Muscle layer of duodenum (tissue), 2 donors: ENCODE results near the gene ABTB1.
"Not testable (repeated sequence)": the region's sequence is repeated elsewhere in the genome, so short reads cannot be mapped to it uniquely, and the experiment has no call there.

ENCODE experiments used
- H3K27ac ChIP-seq: one replicate; pipeline ENCODE4 v1.7.0; 2013; ENCODE audit warnings: mild to moderate bottlenecking, low read length
- H3K27me3 ChIP-seq: one replicate; pipeline ENCODE4 v1.7.0; 2013; ENCODE audit warnings: low read depth, mild to moderate bottlenecking, control low read depth, low read length
- H3K36me3 ChIP-seq, 2 donors: one replicate each; pipeline ENCODE4 v1.7.0; 2013; ENCODE audit warnings: low read length in 2 of 2, control low read depth in 1 of 2, mild to moderate bottlenecking in 1 of 2; ENCODE audit not compliant: insufficient read depth in 2 of 2, control insufficient read depth in 1 of 2
- H3K4me1 ChIP-seq, 2 donors: one replicate each; pipeline ENCODE4 v1.7.0; 2013; ENCODE audit warnings: low read length in 2 of 2, mild to moderate bottlenecking in 2 of 2, control low read depth in 1 of 2, moderate library complexity in 1 of 2; ENCODE audit not compliant: insufficient read depth in 2 of 2, control insufficient read depth in 1 of 2
- H3K4me3 ChIP-seq, 2 donors: one replicate each; pipeline ENCODE4 v1.7.0; 2013; ENCODE audit warnings: low read length in 2 of 2, low read depth in 1 of 2, mild to moderate bottlenecking in 1 of 2
- H3K9me3 ChIP-seq, 2 donors: one replicate each; pipeline ENCODE4 v1.7.0; 2013; ENCODE audit warnings: low read length in 2 of 2, control low read depth in 1 of 2, mild to moderate bottlenecking in 1 of 2; ENCODE audit not compliant: control insufficient read depth in 1 of 2
- donor health status: healthy.

Gene ABTB1

GRCh38 chr3:127682175-127682554, 9.4 kb downstream of the ABTB1 start:
- H3K27ac ChIP-seq, H3K4me3 ChIP-seq, H3K4me1 ChIP-seq, H3K9me3 ChIP-seq, H3K27me3 ChIP-seq: not testable (repeated sequence)
- H3K36me3 ChIP-seq, result peaks cover 5 to 20% of the 10 kb centered on the region in 2 donors

- peaks cover 5 to 17% of the 10 kb centered on the region in 2 donors for H3K36me3 ChIP-seq
- H3K4me1 ChIP-seq, result no peaks in the 10 kb centered on the region
- no peak overlapping the region for H3K27ac ChIP-seq
- H3K9me3 ChIP-seq, result no peaks in the 10 kb centered on the region
- no peak overlapping the region for H3K4me3 ChIP-seq
- H3K27me3 ChIP-seq, result no peaks in the 10 kb centered on the region
These were observed 9.8 kb downstream of the ABTB1 start for GRCh38 chr3:127682561-127682960.

DNA sequence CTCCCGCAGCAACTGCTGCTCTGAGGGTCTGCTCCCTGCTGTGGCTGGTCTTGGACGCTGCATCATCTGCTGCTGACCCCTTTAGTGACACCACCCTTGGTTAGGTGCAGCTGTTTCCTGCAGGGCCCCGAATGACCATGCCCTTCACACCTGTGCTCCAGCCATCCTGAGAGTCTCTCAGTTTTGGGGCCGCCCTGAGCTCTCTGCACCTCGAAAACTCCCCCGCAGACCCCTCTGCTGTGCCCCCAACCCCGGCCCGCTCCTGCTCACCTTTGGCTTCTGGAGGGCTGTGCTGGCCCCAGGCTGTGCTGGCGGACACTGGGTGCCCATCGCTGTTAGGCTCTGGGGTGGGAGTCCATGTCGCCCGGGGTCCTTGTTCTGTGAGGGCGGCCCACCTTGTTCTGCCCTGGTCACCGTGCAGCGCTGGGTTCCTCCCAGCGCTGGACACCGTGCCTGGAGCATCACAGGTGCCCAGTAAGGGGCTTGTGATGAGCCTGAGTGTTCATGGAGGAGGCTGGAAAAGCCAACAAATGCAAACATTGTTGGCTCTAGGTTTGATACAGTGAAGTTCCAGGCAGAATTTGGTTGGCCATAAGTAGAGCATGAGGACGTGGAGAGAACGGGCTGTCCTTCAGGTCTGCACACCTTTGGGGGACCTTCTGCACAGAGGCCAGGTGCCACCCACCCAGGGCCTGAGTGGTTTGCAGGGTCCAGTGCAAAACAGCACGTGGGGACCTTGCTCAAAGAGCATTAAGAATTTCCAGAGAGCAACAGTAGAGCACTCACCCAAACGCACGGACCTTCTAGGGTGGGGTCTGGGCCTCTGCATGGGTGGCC, 12.3 kb downstream of the ABTB1 start:
- Histone ChIP-seq H3K4me1 (peaks cover 0 to 22% of the 10 kb centered on the region in 2 donors), H3K27me3 (no peaks in the 10 kb centered on the region), H3K36me3 (peaks cover 0 to 7% of the 10 kb centered on the region in 2 donors), H3K9me3 (no peaks in the 10 kb centered on the region), H3K4me3 (no peak overlapping the region), H3K27ac (no peak overlapping the region)

GRCh38 chr3:127685708-127686511, 13.2 kb downstream of the ABTB1 start:
- H3K4me3 ChIP-seq, result no peak overlapping the region
- H3K27me3 ChIP-seq, result no peaks in the 10 kb centered on the region
- H3K36me3 ChIP-seq, result no peaks in the 10 kb centered on the region
- H3K9me3 ChIP-seq, result no peaks in the 10 kb centered on the region
- H3K27ac ChIP-seq, result no peak overlapping the region
- H3K4me1 ChIP-seq, result peaks cover 0 to 30% of the 10 kb centered on the region in 2 donors

DNA sequence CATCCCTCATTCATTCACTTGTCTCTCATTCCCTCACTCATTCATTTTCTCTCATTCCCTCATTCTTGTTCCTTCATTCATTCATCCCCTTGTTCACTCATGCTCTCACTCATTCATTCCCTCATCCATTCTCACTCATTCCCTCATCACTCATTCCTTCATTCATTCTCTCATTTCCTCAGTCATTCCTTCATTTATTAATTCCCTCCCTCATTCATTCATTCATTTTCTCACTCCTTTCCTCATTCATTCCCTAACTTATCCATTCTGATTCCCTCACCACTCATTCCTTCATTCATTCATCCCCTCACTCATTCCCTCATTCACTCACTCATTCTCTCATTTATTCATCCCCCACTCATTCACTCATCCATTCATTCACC, 13.8 kb downstream of the ABTB1 start:
- Histone ChIP-seq H3K27ac (no peak overlapping the region), H3K4me1 (peaks cover 0 to 31% of the 10 kb centered on the region in 2 donors), H3K4me3 (no peak overlapping the region), H3K9me3 (no peaks in the 10 kb centered on the region), H3K27me3 (no peaks in the 10 kb centered on the region), H3K36me3 (no peaks in the 10 kb centered on the region)

GRCh38 chr3:127687228-127687737, 14.5 kb downstream of the ABTB1 start:
- H3K27ac ChIP-seq, result no peak overlapping the region
- H3K4me1 ChIP-seq, result peaks cover 0 to 31% of the 10 kb centered on the region in 2 donors
- no peaks in the 10 kb centered on the region for H3K27me3 ChIP-seq
- no peak overlapping the region for H3K4me3 ChIP-seq
- no peaks in the 10 kb centered on the region for H3K9me3 ChIP-seq
- H3K36me3 ChIP-seq, result no peaks in the 10 kb centered on the region

DNA sequence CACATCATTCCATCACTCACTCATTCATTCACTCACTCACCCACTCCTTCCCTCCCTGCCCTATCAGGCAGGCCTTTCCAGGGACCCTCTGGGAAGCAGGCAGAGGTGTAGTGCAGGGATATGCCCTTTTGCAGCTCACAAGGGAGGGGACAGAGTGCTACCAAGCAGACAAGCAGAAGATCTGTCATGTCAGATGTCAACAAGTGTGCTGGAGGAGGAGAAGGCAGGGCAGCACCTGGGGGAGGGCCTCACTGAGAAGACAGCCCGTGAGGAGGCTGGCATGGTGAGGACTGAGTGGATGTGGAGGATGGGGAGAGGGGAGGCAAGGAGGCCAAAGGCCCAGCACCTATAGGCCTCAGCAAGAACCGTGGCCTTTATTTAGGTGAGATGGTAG, 15.3 kb downstream of the ABTB1 start:
- Histone ChIP-seq H3K4me3 (no peak overlapping the region), H3K4me1 (peaks cover 0 to 31% of the 10 kb centered on the region in 2 donors), H3K9me3 (no peaks in the 10 kb centered on the region), H3K27me3 (no peaks in the 10 kb centered on the region), H3K27ac (no peak overlapping the region), H3K36me3 (peaks cover 1 to 5% of the 10 kb centered on the region in 2 donors)

- no peaks in the 10 kb centered on the region for H3K27me3 ChIP-seq
- H3K9me3 ChIP-seq, result no peaks in the 10 kb centered on the region
- peaks cover 0 to 31% of the 10 kb centered on the region in 2 donors for H3K4me1 ChIP-seq
- peaks cover 3 to 6% of the 10 kb centered on the region in 2 donors for H3K36me3 ChIP-seq
- no peak overlapping the region for H3K4me3 ChIP-seq
- peak overlapping the region; percentile 26 for H3K27ac ChIP-seq
These were observed 15.9 kb downstream of the ABTB1 start for GRCh38 chr3:127688416-127689265.

- Histone ChIP-seq H3K36me3 (peaks cover 3 to 7% of the 10 kb centered on the region in 2 donors), H3K4me1 (peaks cover 0 to 31% of the 10 kb centered on the region in 2 donors), H3K9me3 (no peaks in the 10 kb centered on the region), H3K27ac (no peak overlapping the region), H3K27me3 (no peaks in the 10 kb centered on the region), H3K4me3 (no peak overlapping the region)
These were observed 16.6 kb downstream of the ABTB1 start for GRCh38 chr3:127689266-127689860.

DNA sequence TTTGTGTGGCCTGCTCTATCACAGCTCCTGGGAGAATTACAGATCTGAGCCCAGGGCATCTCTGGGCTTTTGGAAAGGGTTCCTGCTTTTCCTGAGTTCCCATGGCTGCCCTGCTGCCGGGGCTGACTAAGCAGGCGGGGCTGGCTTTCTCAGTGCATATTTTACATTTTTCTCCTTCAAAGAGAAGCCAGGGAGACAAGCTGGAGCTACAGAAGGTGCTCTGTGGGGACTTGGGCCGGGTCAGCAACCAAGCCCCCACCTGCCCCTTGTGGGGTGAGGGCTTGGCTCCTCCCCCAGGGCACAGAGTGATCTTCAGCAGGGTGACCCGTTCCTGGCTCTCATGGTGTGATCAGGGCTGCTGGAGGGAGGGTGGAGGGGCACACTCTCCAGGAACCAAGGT, 17.4 kb downstream of the ABTB1 start:
- Histone ChIP-seq H3K4me1 (peaks cover 0 to 31% of the 10 kb centered on the region in 2 donors), H3K4me3 (no peak overlapping the region), H3K9me3 (no peaks in the 10 kb centered on the region), H3K36me3 (peaks cover 3 to 13% of the 10 kb centered on the region in 2 donors), H3K27ac (no peak overlapping the region), H3K27me3 (no peaks in the 10 kb centered on the region)
